Colonic mucosa (tissue), 4 donors: ENCODE data around the gene NTMT1. TPM values are rescaled to one million over a fixed set of nuclear protein-coding genes. Genes with fewer than 3 reads are reported as not detected.
A peak's percentile ranks its signal among the peaks of the same experiment; 100 is the strongest.

ENCODE experiments used
- DNase-seq: peaks from one replicate; pipeline ENCODE4 v3.0.0-alpha.2; 2020
- H3K27ac ChIP-seq: fragments of 200-600 bp; one replicate; pipeline ENCODE4 v1.8.0; 2021
- H3K27me3 ChIP-seq: fragments of 200-600 bp; one replicate; pipeline ENCODE4 v1.8.0; 2021
- H3K36me3 ChIP-seq: fragments of 200-600 bp; one replicate; pipeline ENCODE4 v1.8.0; 2021
- H3K4me1 ChIP-seq: fragments of 200-600 bp; one replicate; pipeline ENCODE4 v1.8.0; 2021; ENCODE audit warnings: mild to moderate bottlenecking
- H3K4me3 ChIP-seq: fragments of 200-600 bp; one replicate; pipeline ENCODE4 v1.8.0; 2021
- H3K9ac ChIP-seq, 2 donors: one replicate each; pipeline ENCODE4 v1.7.0; 2013; ENCODE audit warnings: control low read depth in 2 of 2, low read depth in 2 of 2, low read length in 2 of 2
- H3K9me3 ChIP-seq: fragments of 200-600 bp; one replicate; pipeline ENCODE4 v1.8.0; 2021
- CTCF ChIP-seq: fragments of 200-600 bp; IDR thresholded peaks from one replicate; pipeline ENCODE4 v1.8.0; 2022; ENCODE audit warnings: antibody characterized with exemption, mild to moderate bottlenecking
- intact Hi-C: fragments of 100-400 bp; cut with DNase I; formaldehyde crosslinking; loops from one replicate; pipeline ENCODE4 v1.14.1; 2022
- total RNA-seq, 2 donors: library from RNA; stranded (reverse); fragmentation: NEBNext Ultra II Directional in 1 of 2; extraction: Animal tissue kit (Norgen Biotek cat#: 25700) in 1 of 2; gene quantifications; one replicate each; pipeline ENCODE4 v1.2.1, GENCODE V29; 2021
- donor health status: healthy.
- donor health status: DM: no; HTN: no; CAD: no.
- donor health status: DM: no; HTN: no; CAD: no.

The NTMT1 gene
- total RNA-seq, 2 donors from 2014 or later: 25.3 to 50.2 TPM

DNA sequence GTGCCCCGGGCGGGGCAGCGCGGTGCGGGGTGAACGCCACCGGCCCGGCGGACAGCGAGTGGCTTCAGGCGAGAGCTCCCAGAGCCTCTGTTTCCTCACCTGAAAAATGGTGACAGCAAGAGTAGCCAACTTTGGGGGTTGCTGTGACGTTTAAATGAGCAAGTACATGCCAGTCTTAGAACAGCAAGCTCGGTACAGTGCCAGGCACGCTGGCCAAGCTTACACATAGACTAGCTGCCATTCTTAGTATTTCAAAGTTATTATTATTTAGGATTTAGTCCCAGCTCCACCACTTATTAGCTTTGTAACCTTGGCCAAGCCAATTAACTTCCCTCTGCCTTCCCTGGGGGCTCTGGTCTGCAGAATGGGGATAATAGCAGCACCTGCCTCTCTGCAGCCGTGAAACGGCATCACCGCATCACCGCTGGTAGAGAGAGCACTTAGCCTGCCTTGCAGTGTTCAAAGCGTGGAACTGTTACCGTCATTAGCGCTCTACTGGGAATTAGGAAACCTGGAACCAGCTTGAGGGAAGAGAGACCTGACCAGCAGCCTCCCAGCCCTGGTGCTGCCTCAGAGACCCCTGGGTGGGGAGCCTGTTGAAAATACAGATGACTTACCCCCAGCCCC, 5.2 kb upstream of the NTMT1 start, which contains the start of gene C9orf50:
Gene C9orf50 (minus strand): TSS at position 433 of the 627 bp plus-strand sequence. CDS start 527 bp downstream, outside the sequence.
- no peak for DNase-seq
- H3K4me1 ChIP-seq: no peaks in the 10 kb centered on the region
- no peaks in the 10 kb centered on the region for H3K27me3 ChIP-seq
- TF ChIP-seq CTCF: no peak
- H3K4me3 ChIP-seq: peak within 1 kb of the TSS; percentile 29
- H3K36me3 ChIP-seq: no peaks in the 10 kb centered on the region
- no peak within 1 kb of the TSS for H3K27ac ChIP-seq
- H3K9me3 ChIP-seq: no peaks in the 10 kb centered on the region
- peak within 1 kb of the TSS; percentile 34 to 68 for H3K9ac ChIP-seq
- intact Hi-C loops: no loop called here

GRCh38 chr9:129623331-129623730, 2.6 kb upstream of the NTMT1 start:
- no peak for TF ChIP-seq CTCF
- no peak overlapping the region for H3K9ac ChIP-seq
- peaks cover 10% of the 10 kb centered on the region for H3K4me1 ChIP-seq
- H3K9me3 ChIP-seq: no peaks in the 10 kb centered on the region
- no peaks in the 10 kb centered on the region for H3K36me3 ChIP-seq
- intact Hi-C loops: no loop called here
- H3K4me3 ChIP-seq: no peak overlapping the region
- no peaks in the 10 kb centered on the region for H3K27me3 ChIP-seq
- H3K27ac ChIP-seq: no peak overlapping the region
- no peak for DNase-seq

GRCh38 chr9:129624168-129624759, 1.7 kb upstream of the NTMT1 start:
- H3K9ac ChIP-seq: no peak overlapping the region
- TF ChIP-seq CTCF: peak; percentile 71
- intact Hi-C loops: no loop called here
- H3K4me1 ChIP-seq: peaks cover 10% of the 10 kb centered on the region
- DNase-seq: peak; percentile 72
- H3K9me3 ChIP-seq: no peaks in the 10 kb centered on the region
- no peaks in the 10 kb centered on the region for H3K36me3 ChIP-seq
- no peaks in the 10 kb centered on the region for H3K27me3 ChIP-seq
- H3K27ac ChIP-seq: no peak overlapping the region
- no peak overlapping the region for H3K4me3 ChIP-seq

GRCh38 chr9:129624947-129625346, 1.0 kb upstream of the NTMT1 start:
- Histone ChIP-seq H3K36me3 (no peaks in the 10 kb centered on the region), H3K4me3 (no peak overlapping the region), H3K9ac (no peak overlapping the region), H3K27me3 (no peaks in the 10 kb centered on the region), H3K27ac (no peak overlapping the region), H3K4me1 (peaks cover 10% of the 10 kb centered on the region), H3K9me3 (no peaks in the 10 kb centered on the region)
- TF ChIP-seq CTCF: no peak
- intact Hi-C loops: no loop called here
- DNase-seq: no peak

GRCh38 chr9:129626625-129627284, 792 bp downstream of the NTMT1 start:
- Histone ChIP-seq H3K27ac (peak overlapping the region; percentile 78), H3K36me3 (no peaks in the 10 kb centered on the region), H3K9me3 (no peaks in the 10 kb centered on the region), H3K9ac (peak overlapping the region; percentile 87 to 89), H3K27me3 (no peaks in the 10 kb centered on the region), H3K4me1 (peaks cover 10% of the 10 kb centered on the region), H3K4me3 (peak overlapping the region; percentile 63)
- DNase-seq: peak; percentile 53
- intact Hi-C loops: no loop called here
- TF ChIP-seq CTCF: no peak
